HG03159 (cell line): Measurements from ENCODE around the gene CD83.
A peak's percentile ranks its signal among the peaks of the same experiment; 100 is the strongest.
"Not testable (repeated sequence)": the region's sequence is repeated elsewhere in the genome, so short reads cannot be mapped to it uniquely, and the experiment has no call there.

Experiments
- ATAC-seq: cut with Tn5 transposase; IDR thresholded peaks from one replicate; pipeline ENCODE4 v1.9.1; 2021; ENCODE audit warnings: mild to moderate bottlenecking, moderate library complexity; ENCODE audit not compliant: unreplicated experiment

The CD83 gene

GRCh38 chr6:14117158-14118090 is at the start of gene CD83:
CD83 (plus strand) TSS chr6:14117772; CDS start chr6:14117812, 40 bp downstream.
- ATAC-seq, result peak; percentile 60

- ATAC-seq, result no peak
Measured at GRCh38 chr6:14068133-14068532, 49.4 kb upstream of the CD83 start.

GRCh38 chr6:14068623-14069022 is 48.9 kb upstream of the CD83 start:
- no peak for ATAC-seq

GRCh38 chr6:14070457-14070856 is 47.1 kb upstream of the CD83 start:
- ATAC-seq, result no peak

GRCh38 chr6:14072084-14072483 is 45.5 kb upstream of the CD83 start:
- ATAC-seq, result no peak

GRCh38 chr6:14073561-14074354 is 43.8 kb upstream of the CD83 start:
- not testable (repeated sequence) for ATAC-seq

GRCh38 chr6:14074476-14075094 is 43.0 kb upstream of the CD83 start:
- peak; percentile 12 for ATAC-seq

GRCh38 chr6:14075095-14075503 is 42.5 kb upstream of the CD83 start:
- peak; percentile 74 for ATAC-seq

- no peak for ATAC-seq
Measured at GRCh38 chr6:14077193-14077867, 40.2 kb upstream of the CD83 start.

- no peak for ATAC-seq
Measured at GRCh38 chr6:14079433-14079832, 38.1 kb upstream of the CD83 start.

- no peak for ATAC-seq
Measured at GRCh38 chr6:14079971-14080370, 37.6 kb upstream of the CD83 start.

- no peak for ATAC-seq
Measured at GRCh38 chr6:14081126-14081525, 36.4 kb upstream of the CD83 start.

GRCh38 chr6:14082771-14083170 is 34.8 kb upstream of the CD83 start:
- ATAC-seq, result no peak

GRCh38 chr6:14083262-14083661 is 34.3 kb upstream of the CD83 start:
- ATAC-seq, result no peak

- ATAC-seq, result no peak
Measured at GRCh38 chr6:14083751-14084150, 33.8 kb upstream of the CD83 start.

GRCh38 chr6:14084388-14084787 is 33.2 kb upstream of the CD83 start:
- ATAC-seq, result no peak

- no peak for ATAC-seq
Measured at GRCh38 chr6:14085176-14085787, 32.3 kb upstream of the CD83 start.

- ATAC-seq, result no peak
Measured at GRCh38 chr6:14086701-14087100, 30.9 kb upstream of the CD83 start.

GRCh38 chr6:14088600-14089192 is 28.9 kb upstream of the CD83 start:
- peak; percentile 44 for ATAC-seq

- ATAC-seq, result peak; percentile 48
Measured at GRCh38 chr6:14089224-14089623, 28.3 kb upstream of the CD83 start.
